Caco-2 (cell line): Measurements from ENCODE around the gene PROB1. TPM values are rescaled to one million over a fixed set of nuclear protein-coding genes. Genes with fewer than 3 reads are reported as not detected.

ENCODE experiments used
- BruUV-seq: library from RNA; stranded (reverse); fragments of 400-500 nt; replicated peaks from 2 replicates; lab custom pipeline; 2021; lab: Mats Ljungman, UMichigan
- CTCF ChIA-PET: fragments of 300-600 bp; sonication (Branson Sonifier 250); formaldehyde crosslinking; loops from one replicate; lab custom pipeline; 2022; ENCODE audit warnings: antibody characterized with exemption; lab: Charles Lee
- POLR2A ChIA-PET: fragments of 300-600 bp; sonication (Branson Sonifier 250); formaldehyde crosslinking; loops from one replicate; lab custom pipeline; 2022; ENCODE audit warnings: antibody characterized with exemption; lab: Charles Lee
- DNase-seq, 2 experiments: peaks; one replicate each; pipeline versions ENCODE4 v3.0.0 to v3.0.0-alpha.2; 2020 to 2022
- H3K27me3 ChIP-seq: replicated peaks from 2 replicates; pipeline ENCODE4 v1.6.0; 2011; ENCODE audit warnings: low read length; ENCODE audit not compliant: control insufficient read depth, insufficient read depth
- H3K36me3 ChIP-seq: 2 replicates; pipeline ENCODE4 v1.5.1; 2011; ENCODE audit warnings: low read length; ENCODE audit not compliant: control insufficient read depth, insufficient read depth
- H3K4me1 ChIP-seq: fragments of 250-450 bp; sonication (Bioruptor Pico); 2 replicates; pipeline ENCODE4 v1.5.1; 2020; ENCODE audit warnings: mild to moderate bottlenecking
- H3K4me3 ChIP-seq: 2 replicates; pipeline ENCODE4 v1.5.1; 2011; ENCODE audit warnings: low read depth, mild to moderate bottlenecking, control low read depth, low read length
- H3K9me3 ChIP-seq: fragments of 250-450 bp; sonication (Bioruptor Pico); 2 replicates; pipeline ENCODE4 v1.5.1; 2020; ENCODE audit warnings: mild to moderate bottlenecking, moderate library complexity
- H3K27ac Mint-ChIP-seq: one replicate; pipeline ENCODE4 v1.8.0; 2022; ENCODE audit warnings: mixed read lengths; ENCODE audit not compliant: unreplicated experiment
- H3K27me3 Mint-ChIP-seq: one replicate; pipeline ENCODE4 v1.8.0; 2022; ENCODE audit warnings: mixed read lengths; ENCODE audit not compliant: insufficient read depth, unreplicated experiment
- H3K36me3 Mint-ChIP-seq: one replicate; pipeline ENCODE4 v1.8.0; 2022; ENCODE audit warnings: mild to moderate bottlenecking, mixed read lengths; ENCODE audit not compliant: insufficient read depth, unreplicated experiment
- H3K4me1 Mint-ChIP-seq: one replicate; pipeline ENCODE4 v1.8.0; 2022; ENCODE audit warnings: low read depth, mixed read lengths; ENCODE audit not compliant: unreplicated experiment
- H3K4me3 Mint-ChIP-seq: one replicate; pipeline ENCODE4 v1.8.0; 2022; ENCODE audit warnings: mild to moderate bottlenecking, moderate library complexity, mixed read lengths; ENCODE audit not compliant: unreplicated experiment
- H3K9me3 Mint-ChIP-seq: one replicate; pipeline ENCODE4 v1.8.0; 2022; ENCODE audit warnings: mixed read lengths; ENCODE audit not compliant: unreplicated experiment
- CTCF ChIP-seq, 2 experiments: fragments of 200-600 bp in 1 of 2; IDR thresholded peaks; 1 replicate in 1 of 2; 2 replicates in 1 of 2; pipeline versions ENCODE4 v1.5.1 to v1.8.0; 2011 to 2022; ENCODE audit warnings: antibody characterized with exemption in 1 of 2, control low read depth in 1 of 2, inconsistent platforms in 1 of 2, low read depth in 1 of 2, low read length in 1 of 2, mild to moderate bottlenecking in 1 of 2, moderate library complexity in 1 of 2; ENCODE audit not compliant: insufficient read depth in 1 of 2, severe bottlenecking in 1 of 2, unreplicated experiment in 1 of 2
- intact Hi-C: fragments of 100-400 bp; cut with micrococcal nuclease; formaldehyde crosslinking; loops from one replicate; pipeline ENCODE4 v1.10.0; 2022; ENCODE audit not compliant: unreplicated experiment
- total RNA-seq: library from RNA; stranded (reverse); gene quantifications from 2 replicates; pipeline ENCODE4 v1.2.3, GENCODE V29; 2022

Gene PROB1
- total RNA-seq, 1 experiment from 2014 or later, result 2.7 TPM

GRCh38 chr5:139393497-139394122 is 1.3 kb downstream of the PROB1 start:
- peaks cover 14% of the 10 kb centered on the region for H3K36me3 Mint-ChIP-seq
- peaks cover 9% of the 10 kb centered on the region for H3K4me1 Mint-ChIP-seq
- Histone ChIP-seq H3K4me3 (peak overlapping the region; percentile 86), H3K36me3 (no peaks in the 10 kb centered on the region; the same call in 1 of the 2 replicates), H3K4me1 (peaks cover 22% of the 10 kb centered on the region), H3K9me3 (no peaks in the 10 kb centered on the region), H3K27me3 (no peaks in the 10 kb centered on the region)
- POLR2A ChIA-PET, result interaction anchor here (0.6 to 1.0 kb wide), 2 partner anchors 10 to 51 kb away, joined by 4 read pairs; partner anchors contain the start of gene SPATA24
- peak overlapping the region; percentile 79 for H3K27ac Mint-ChIP-seq
- no TSS peak for BruUV-seq
- no peaks in the 10 kb centered on the region for H3K9me3 Mint-ChIP-seq
- DNase-seq, result no peak
- no peak for TF ChIP-seq CTCF (IDR thresholded peaks at IDR 0.05; ENCODE audit: insufficient read depth in 1 of 2, low read depth in 1 of 2, low read length in 1 of 2, severe bottlenecking in 1 of 2, unreplicated experiment in 1 of 2)
- H3K27me3 Mint-ChIP-seq, result no peaks in the 10 kb centered on the region
- CTCF ChIA-PET, result interaction anchor here (0.6 to 1.2 kb wide), 3 partner anchors 25 to 262 kb away, joined by 3 to 8 read pairs (median 5); partner anchors contain the start of gene PAIP2
- peak overlapping the region; percentile 82 for H3K4me3 Mint-ChIP-seq
- intact Hi-C loops, result loop anchor here (1.0 kb wide), 2 partner anchors 10 to 51 kb away; no protein-coding TSS in a partner anchor

- H3K4me3 Mint-ChIP-seq, result peak overlapping the region; percentile 82
- Histone ChIP-seq H3K9me3 (no peaks in the 10 kb centered on the region), H3K4me3 (peak overlapping the region; percentile 86), H3K36me3 (no peaks in the 10 kb centered on the region; the same call in 1 of the 2 replicates), H3K4me1 (peaks cover 22% of the 10 kb centered on the region), H3K27me3 (no peaks in the 10 kb centered on the region)
- H3K9me3 Mint-ChIP-seq, result no peaks in the 10 kb centered on the region
- peak overlapping the region; percentile 79 for H3K27ac Mint-ChIP-seq
- peaks cover 9% of the 10 kb centered on the region for H3K4me1 Mint-ChIP-seq
- no peaks in the 10 kb centered on the region for H3K27me3 Mint-ChIP-seq
- intact Hi-C loops, result loop anchor here (1.0 kb wide), 2 partner anchors 10 to 51 kb away; no protein-coding TSS in a partner anchor
- ChIA-PET POLR2A (interaction anchor here (0.6 to 1.0 kb wide), 2 partner anchors 11 to 51 kb away, joined by 4 read pairs; partner anchors contain the start of gene SPATA24), CTCF (interaction anchor here (0.6 to 1.2 kb wide), 5 partner anchors 11 to 263 kb away, joined by 3 to 8 read pairs (median 5); partner anchors contain the start of genes PAIP2 and SPATA24)
- peaks cover 14% of the 10 kb centered on the region for H3K36me3 Mint-ChIP-seq
- peak; percentile 85 to 89 for DNase-seq
- BruUV-seq, result TSS peak; percentile 63
- peak; percentile 85 to 94 for TF ChIP-seq CTCF (IDR thresholded peaks at IDR 0.05; ENCODE audit: insufficient read depth in 1 of 2, low read depth in 1 of 2, low read length in 1 of 2, severe bottlenecking in 1 of 2, unreplicated experiment in 1 of 2)
These were observed 2.0 kb downstream of the PROB1 start for GRCh38 chr5:139392678-139393496.

- ChIA-PET POLR2A (no interaction called here), CTCF (interaction anchor here (0.6 to 1.2 kb wide), 3 partner anchors 11 to 69 kb away, joined by 3 to 5 read pairs (median 3); partner anchors contain the start of gene SPATA24)
- Mint-ChIP-seq H3K4me3 (peak overlapping the region; percentile 82), H3K27me3 (no peaks in the 10 kb centered on the region), H3K36me3 (peaks cover 14% of the 10 kb centered on the region), H3K27ac (peak overlapping the region; percentile 79), H3K4me1 (peaks cover 9% of the 10 kb centered on the region), H3K9me3 (no peaks in the 10 kb centered on the region)
- no peaks in the 10 kb centered on the region for H3K27me3 ChIP-seq
- TF ChIP-seq CTCF (IDR thresholded peaks at IDR 0.05; ENCODE audit: insufficient read depth in 1 of 2, low read depth in 1 of 2, low read length in 1 of 2, severe bottlenecking in 1 of 2, unreplicated experiment in 1 of 2), result no peak
- no peak for DNase-seq
- intact Hi-C loops, result no loop called here
- no TSS peak for BruUV-seq
- peaks cover 22% of the 10 kb centered on the region for H3K4me1 ChIP-seq
- H3K9me3 ChIP-seq, result no peaks in the 10 kb centered on the region
- H3K4me3 ChIP-seq, result peak overlapping the region; percentile 86
- no peaks in the 10 kb centered on the region for H3K36me3 ChIP-seq
These were observed 2.6 kb downstream of the PROB1 start for GRCh38 chr5:139392324-139392677.
